NCI-H2171 (cell line): ENCODE measurements around the gene IL1R2.

Experiments
- DNase-seq: peaks from one replicate; lab custom pipeline; 2025; lab: John Stamatoyannopoulos, UW

IL1R2 gene

DNA sequence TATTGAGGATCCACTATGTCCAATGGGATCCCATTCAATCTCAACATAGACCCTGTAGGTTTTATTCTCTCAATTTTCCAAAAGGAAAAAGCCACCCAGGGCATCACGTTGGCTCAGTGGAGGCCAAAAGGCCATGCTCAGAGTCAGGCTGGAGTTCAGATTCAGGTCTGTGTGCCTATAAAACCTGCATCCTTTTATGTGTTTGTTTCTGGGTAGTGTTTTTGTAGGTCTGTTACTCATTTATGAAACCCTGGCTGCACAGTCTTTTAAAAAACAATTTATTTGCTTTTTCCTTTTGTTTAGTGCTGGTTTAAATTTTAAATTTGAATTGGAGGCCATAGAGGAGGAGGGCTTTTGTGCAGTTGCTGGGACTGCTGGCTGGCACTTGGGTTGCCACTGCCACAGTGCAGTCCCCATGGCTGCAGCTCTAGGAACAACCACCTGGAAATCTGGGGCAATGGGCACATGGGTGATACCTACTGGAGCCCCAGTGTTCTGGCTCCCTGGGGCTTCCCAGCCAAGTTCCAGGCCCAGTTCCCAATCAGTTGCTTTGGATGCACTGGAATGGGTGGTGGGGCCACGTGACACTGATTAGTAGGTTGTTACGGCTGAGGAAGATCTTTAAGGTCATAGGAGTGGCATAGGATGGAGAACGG lies 31.3 kb downstream of the IL1R2 start:
- DNase-seq: no peak

DNA sequence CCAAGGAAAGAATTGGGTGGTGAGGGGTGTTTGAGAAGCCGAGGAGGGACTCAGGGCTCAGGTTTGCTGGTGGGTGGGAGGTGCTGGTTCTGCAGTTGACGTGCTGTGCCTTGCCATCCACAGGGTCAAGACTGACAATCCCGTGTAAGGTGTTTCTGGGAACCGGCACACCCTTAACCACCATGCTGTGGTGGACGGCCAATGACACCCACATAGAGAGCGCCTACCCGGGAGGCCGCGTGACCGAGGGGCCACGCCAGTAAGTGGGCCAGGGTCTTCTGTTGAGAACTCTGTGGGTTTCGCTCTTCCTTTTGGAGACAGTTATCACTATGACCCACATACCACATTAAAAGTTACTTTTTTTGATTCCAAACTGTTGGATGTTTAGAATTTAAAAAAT lies 32.6 kb downstream of the IL1R2 start:
- no peak for DNase-seq

DNA sequence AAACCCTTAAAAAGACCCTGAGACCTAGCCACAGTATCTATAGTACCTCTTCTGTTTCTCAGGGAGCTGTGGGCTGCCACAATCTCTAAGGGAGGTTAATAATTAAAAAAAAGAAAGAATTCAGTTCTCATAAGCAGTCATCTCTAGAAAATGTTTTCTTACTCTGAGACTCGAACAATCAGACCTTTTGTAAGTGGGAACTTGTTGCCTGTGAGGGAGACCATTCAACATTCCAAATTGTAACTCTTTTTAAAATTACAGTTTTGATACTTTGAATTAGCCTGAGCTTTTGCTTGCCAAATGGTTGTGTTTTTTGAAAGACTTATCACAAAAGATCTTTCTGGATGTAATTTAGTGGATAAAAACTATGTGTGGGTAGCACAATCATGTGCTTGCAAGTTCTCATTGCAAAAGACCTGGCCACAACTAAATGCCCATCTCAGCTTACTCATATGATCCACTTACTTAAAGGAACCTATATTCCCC lies 33.3 kb downstream of the IL1R2 start:
- DNase-seq: no peak

DNA sequence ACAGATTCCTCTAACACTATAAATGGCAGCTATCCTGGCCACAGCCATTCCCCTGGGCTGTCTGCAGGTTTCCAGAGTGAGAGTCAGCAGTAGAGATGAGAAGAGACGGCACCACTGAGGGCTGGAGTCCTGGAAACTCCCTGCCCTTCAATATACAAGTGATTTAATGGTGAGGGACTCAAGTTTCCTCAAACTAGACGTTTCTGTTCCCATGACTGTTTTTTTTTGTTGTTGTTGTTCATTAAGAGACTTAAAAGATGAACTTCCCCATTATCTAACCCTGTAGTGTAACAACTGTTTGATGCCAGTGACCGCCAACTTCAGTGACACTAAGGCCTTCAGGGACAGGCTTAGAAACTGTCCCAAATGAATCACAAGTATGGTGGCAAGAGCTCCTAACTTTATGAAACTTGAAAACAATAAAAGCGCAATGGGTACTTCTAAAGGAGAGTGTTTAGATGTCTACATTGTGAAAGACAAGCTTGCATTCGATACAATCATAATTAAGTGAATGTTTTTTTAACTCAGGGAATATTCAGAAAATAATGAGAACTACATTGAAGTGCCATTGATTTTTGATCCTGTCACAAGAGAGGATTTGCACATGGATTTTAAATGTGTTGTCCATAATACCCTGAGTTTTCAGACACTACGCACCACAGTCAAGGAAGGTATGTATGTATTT lies 34.0 kb downstream of the IL1R2 start:
- DNase-seq: no peak

DNA sequence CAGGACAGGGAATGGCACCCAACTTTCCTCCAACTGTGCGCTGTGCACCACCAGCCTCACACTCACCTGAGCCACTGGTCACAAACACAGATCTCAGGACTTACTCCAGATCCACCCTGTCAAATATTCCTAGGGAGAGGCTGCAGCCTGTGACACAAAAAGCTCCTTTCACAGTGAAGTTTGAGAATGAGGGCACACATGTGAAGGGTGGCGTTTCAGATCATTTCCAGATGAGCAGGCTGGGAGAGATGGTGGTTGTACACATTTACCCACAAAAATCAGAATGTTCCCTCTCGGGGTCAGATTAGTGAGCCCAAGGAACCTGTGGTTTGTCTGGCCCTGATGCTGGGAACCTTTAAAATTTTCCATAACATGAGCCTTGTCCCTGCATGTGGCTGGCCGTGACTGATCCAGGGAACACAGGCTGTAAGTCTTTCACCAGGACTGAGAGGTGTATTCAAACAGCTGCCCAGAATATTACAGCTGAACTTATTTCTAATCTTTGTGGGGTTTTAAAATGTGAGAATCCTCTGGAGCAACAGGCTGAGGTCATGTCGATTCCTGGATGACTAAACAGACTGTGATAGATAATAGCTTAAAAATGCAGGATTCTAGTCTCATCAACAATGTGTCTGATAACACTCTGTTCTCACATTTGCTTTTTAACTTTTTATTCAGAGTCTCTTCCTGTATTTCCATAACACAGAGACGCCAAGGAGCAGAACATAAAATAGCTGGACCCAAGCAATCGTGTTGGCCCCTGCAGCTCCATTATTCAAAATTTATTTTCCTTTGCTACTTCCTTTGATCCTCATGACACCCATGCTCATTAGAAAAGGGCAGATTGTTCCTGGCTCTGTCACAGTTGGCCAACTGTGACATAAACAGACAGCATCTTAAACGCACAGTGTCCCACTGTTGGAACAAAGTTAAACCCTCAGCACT lies 35.5 kb downstream of the IL1R2 start:
- DNase-seq: no peak

DNA sequence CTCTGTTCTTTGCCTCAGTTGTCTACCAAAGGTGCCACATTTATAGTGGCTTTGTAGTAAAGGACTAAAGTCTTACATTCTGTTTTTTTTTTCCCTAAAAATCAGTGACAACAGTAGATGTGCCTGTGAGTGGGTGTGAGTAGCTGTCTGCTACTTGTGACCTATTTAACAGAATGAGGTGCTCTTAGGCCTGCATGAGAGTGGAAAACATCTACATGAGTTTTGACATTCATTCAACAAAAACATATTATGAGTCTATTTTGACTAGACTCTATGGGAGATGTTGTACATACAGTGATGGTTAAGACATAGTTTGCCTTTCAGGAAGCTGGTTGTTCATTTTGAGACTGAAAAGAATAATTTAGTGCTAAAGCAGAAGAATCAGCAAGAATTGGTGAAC lies 36.7 kb downstream of the IL1R2 start:
- DNase-seq: no peak

DNA sequence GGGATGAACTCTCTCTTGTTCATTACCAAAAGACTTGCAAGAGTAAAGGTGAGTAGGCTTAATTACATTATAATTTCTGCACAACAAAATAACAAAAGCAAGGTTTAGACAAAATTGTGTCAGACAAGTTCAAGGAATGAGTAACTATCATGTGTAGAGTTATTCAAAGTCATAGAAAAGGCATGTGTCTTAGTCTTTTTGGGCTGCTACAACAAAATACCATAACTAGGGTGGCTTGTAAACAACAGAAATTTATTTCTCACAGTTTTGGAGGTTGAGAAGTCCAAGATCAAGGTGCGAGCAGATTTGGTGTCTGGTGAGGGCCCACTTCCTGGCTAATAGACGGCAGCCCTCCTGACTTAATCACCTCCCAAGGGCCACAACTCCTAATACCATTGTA lies 37.6 kb downstream of the IL1R2 start:
- no peak for DNase-seq

DNA sequence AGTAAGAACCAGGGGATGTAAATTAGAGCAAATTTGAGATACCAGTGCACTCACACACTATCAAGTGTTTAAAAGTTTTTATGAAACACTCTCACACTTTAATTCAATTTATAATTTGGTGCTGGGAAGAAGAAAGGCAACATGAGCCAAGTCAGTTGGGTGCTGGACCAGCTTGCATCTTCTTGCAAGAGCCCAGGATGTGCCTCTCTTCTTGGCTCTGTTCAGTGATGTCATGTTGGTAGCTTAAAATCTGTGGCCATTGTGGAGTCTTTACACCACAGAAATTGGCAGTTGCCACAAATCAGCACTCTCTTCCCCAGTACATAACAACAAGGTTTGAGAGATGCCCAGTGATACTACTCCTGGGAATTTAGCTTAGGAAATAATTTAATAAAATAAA lies 38.2 kb downstream of the IL1R2 start:
- DNase-seq: no peak

DNA sequence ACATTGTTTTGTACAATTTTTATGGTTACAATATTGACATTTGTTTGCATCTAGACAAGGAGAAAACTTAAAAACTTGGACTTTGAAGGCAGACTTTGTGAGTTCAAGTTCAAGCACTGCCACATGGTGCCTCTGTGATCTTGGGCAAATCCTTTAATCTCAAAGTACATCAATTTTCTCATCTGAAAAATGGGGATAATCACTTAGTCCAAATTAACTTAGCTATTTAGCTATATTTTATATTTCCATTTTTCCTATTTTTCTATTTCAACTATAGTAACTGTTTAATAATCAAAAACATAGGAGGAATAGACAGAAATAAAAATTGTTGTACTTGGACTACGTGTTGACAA lies 38.7 kb downstream of the IL1R2 start:
- no peak for DNase-seq

DNA sequence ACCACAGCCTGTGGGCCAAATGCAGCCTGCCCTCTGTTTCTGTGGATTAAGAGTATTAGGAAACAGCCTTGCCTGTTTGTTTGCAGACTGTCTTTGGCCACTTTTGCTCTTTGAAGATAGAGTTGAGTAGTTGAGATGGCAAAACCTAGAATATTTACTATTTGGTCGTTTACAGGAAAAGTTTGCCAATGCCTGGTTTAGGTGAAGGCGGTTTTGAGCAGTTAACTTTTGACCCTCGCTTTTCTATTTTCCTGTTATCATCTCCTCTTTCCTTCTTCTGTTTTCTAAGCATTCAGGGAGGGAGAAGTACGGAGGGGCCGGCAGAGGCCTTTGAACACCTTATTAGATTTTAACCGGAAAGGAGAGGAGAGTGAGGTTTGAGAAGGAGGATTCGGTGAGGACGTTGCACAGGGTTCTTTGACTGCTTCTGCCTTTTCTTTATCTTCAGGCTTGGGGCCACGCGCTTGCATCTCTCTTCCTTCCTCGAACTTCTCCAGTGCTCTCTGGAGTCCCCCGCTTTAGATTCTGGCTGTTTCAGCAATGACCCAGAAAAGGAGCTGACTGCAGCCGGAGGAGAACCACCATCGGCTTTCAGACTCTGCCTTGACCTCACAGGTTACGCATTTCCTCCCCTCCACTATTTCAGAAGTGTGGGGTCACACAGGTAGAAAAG lies 39.2 kb downstream of the IL1R2 start:
- no peak for DNase-seq

DNA sequence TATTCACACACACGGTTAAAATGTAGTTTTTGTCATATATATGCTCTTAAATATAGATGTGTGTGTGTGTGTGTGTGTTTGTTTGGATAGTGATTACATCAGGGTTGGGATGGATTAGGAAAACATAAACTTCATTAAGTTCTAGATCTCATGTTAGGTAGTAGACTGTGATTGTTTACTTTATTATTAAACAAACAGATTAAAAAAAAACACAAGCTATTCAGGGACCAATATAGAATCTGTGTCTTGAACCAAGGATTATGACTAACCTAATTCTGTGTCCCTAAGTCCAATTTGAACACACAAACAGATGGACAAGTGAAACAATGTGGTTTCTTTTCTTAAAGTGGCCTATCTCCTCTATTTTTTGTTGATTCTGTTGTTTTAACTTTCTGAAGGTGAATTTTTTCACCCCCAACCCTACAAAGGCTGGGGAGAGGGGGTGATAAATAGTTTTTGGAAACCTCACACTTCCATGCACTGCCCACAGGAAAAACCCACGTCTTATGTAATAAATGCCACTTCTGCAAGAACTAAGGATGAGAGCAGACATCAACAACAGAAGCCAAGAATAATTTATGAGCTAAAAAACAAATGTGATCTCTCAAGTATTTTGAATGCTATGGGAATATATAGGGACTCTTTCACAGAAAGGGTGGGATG lies 40.7 kb downstream of the IL1R2 start:
- no peak for DNase-seq

DNA sequence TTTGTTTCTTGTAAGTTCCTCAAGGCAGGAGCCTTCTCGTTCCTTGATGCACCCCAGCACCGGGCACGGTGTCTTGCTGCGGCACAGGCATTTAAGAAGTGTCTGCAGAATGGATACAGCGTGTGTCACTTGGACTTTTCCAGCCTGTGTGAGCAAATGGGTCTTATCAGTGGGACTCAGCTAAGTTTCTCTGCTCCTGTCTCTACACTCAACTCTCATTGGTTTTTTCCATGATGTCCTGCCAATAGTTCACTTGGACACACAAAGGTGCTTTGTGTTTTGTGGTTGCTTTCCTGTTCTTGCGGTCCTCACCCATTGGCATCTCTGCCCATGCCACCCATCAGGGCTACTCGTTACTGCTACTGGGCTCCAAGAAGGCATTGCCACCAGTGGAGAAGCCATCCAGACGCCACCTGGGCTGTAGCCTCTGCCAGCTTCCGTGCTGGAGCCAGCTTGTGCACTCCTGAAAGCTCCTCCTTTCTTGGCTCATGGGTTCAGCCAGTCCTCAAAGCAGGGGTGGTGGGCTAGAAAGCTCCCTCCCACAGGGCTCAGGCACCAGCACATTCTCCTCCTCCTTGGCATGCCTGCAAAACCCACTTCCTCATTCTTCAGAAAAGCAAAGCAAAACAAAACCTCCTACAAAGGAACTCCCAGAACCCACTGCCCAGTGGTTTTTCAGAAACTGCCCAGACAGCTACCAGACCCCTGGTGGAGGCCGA lies 41.4 kb downstream of the IL1R2 start:
- no peak for DNase-seq

DNA sequence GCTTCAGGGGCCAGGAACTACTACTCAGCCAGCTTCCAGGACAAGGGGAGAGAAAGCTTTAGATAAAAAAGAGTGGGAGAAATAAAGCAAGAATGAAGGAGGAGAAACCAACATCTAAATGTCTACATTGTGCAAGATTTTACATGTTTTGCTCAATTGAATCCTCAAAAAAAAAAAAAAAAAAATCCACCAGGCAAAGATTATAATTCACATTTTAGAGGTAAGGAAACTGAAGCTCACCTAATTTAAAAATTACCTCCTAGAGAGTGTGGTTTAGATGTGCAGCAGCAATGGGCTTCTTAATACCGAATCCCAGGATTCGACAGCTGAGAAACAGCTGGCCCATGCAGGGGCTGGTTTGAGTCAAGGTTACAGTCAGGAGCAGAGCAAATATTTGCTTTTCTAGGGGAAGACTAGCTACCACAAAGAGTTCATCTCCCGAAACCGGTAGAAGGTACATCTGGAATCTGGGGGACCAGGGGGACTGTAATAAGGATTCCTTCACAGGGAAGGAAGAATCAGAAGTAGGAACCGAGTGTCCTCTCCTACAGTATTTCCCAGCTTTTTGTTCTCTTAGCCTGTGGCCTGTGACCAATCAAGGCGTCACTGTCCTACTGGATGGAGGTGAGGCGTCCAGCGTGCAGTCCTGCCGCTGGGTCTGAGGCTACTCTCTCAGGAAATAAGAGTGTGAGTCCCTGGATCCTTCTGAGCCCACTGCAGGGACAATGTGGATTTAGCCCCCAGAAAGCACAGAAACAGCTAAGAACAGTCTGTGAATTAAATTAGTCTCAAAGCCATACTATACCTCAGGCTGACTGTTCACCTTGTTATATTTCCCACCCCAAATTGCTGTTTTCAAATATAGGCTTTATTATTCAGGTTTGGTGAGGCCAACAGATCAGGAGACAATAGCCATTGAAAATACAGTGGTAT lies 42.3 kb downstream of the IL1R2 start:
- DNase-seq: no peak

DNA sequence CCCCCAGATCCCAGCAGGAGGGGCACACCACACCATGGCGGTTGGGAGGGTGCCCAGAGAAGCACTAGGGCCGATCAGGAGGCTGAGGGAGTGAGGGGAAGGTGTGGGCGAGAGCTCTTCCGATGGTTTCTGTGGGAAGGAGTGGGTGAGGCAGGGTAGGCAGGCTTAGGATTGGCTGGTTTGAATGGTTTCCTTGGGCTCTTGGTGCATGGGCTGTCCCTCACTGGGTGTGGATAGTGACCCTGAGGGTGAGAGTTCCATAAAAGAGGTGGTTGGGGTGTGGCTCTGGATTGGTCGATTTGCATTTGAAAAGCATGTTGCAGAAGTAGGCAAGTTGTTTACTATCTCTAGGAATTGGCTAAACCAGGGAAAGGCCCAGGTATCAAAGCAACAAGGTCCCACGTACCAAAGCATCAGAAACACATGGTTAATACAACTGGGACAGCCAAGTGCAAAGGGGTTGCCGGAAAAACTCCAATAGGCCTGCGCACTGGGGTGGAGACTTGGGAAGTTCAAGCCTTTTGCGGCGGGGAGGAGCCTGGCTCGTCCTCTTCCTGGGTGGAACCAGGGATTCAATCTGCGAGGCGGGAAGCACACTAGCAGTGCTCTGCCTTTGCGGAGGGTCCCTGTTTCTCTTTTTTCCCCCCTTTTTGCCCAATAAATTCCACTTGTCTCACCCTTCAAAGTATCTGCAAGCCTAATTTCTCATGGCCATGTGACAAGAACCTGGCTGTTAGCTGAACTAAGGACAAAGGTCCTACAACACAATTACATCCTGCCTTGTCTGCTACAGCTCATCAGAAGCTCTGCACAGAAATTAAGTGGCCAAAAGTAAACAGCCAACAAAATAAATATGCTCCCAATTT lies 43.2 kb downstream of the IL1R2 start:
- DNase-seq: no peak

DNA sequence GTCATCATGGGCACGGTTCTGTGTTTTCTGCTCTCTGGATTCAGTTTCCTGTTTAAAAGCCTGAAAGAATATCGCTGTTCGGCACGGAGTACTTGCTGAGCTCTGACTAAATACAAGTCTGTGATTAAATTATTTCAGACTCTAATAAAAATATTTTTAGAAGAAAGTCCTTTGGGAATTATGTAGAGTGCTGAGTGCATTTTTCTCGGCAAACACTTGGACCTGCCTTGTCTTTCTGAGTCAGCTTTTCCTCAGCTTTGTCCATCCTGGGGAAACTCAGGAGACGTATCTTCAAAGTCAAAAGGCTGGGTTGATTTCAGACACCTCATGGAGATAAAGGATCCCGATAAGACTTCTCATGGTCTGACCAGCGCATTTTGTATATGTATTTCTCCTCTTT lies 45.9 kb downstream of the IL1R2 start:
- no peak for DNase-seq

DNA sequence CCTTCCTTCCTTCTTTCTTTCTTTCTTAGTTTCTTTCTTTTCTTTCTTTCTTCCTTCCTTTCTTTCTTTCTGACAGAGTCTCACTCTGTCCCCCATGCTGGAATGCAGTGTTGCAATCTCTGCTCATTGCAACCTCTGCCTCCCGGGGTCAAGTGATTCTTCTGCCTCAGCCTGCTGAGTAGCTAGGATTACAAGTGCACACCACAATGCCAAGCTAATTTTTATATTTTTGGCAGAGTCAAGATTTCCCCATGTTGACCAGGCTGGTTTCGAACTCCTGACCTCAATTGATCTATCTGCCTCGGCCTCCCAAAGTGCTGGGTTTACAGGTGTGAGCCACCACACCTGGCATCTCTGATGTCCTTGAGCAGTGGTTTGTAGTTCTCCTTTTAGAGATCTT lies 48.5 kb downstream of the IL1R2 start:
- no peak for DNase-seq

DNA sequence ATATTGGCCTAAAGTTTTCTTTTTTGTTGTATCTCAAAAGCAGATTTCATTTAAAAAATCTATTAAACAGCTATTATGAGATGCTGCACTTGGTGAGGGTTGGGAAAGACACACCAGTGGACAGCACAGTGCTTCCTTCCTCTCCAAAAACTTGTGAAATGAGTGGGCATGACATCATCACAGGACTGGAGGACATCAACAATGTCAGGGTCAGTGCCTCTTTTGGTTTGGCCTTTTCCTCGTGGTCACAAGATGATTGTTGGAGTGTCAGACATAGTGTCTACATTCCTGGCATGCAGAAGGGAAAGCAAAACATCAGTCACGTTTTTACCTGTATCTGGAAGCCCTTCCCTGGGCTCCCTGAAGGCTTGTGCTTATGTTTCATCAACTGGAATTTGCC lies 49.6 kb downstream of the IL1R2 start:
- DNase-seq: no peak

DNA sequence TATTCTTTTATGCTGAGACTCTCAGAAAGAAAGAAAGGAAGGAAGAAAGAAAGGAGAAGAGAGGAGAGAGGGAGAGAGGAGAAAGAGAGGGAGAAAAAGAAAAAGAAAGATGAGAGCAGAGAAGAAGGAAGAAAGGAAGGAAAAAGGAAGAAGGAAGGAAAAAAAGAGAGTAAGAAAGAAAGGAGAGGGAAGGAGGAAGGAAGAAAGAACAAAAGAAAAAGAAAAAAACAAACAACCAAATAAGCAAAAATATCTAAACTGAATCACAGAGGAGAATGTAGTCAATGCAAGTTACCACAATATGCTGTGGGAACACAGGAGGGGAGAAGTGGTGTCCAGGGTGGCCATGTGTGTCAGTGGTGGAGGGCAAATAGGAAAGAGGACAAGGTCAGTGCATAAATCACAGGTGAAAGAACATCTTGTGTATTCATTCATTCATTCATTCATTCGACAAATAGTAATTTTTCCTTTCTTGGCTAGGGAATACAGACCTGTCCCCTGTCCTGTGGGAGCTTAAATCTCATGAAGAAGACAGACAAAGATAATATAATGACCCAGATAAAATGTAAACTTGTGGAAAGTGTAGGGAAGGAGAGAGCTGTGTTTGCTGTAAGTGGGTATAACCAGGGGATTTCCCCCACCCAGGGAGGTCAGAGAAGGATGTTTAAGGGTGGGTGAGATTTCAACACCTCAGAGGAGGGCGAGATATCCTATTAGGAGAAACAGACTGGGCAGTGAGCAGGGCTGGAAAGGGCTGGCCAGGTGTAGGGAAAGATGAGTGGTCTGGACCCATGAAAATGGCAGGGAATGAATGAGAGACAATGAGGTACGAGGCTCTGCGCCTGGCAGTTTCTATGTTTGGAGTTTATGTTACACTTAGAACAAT lies 50.7 kb downstream of the IL1R2 start:
- DNase-seq: no peak
